Breast epithelium (tissue), 4 donors: Measurements from ENCODE around the gene MAJIN. TPM values are rescaled to one million over a fixed set of nuclear protein-coding genes. Genes with fewer than 3 reads are reported as not detected.

Source experiments
- DNase-seq, 2 donors: peaks; one replicate each; pipeline ENCODE4 v3.0.0-alpha.2; 2019; ENCODE audit warnings: low spot score in 2 of 2
- H3K27ac ChIP-seq, 2 donors: fragments of 200-600 bp; sonication (generic) in 1 of 2; one replicate each; pipeline ENCODE4 v1.5.1; 2016 to 2019; ENCODE audit warnings: mild to moderate bottlenecking in 1 of 2
- H3K27me3 ChIP-seq, 2 donors: fragments of 200-600 bp; sonication (generic) in 1 of 2; one replicate each; pipeline versions ENCODE4 v1.5.1 to v1.6.0; 2017 to 2019; ENCODE audit warnings: control low read depth in 1 of 2, mild to moderate bottlenecking in 1 of 2
- H3K36me3 ChIP-seq: fragments of 200-600 bp; one replicate; pipeline ENCODE4 v1.5.1; 2019
- H3K4me1 ChIP-seq, 2 donors: fragments of 200-600 bp; sonication (generic); one replicate each; pipeline ENCODE4 v1.5.1; 2016 to 2019; ENCODE audit warnings: control low read depth in 1 of 2
- H3K4me3 ChIP-seq, 3 donors: fragments of 200-600 bp; sonication (generic); 1 replicate in 2 of 3; 2 replicates in 1 of 3; pipeline ENCODE4 v1.5.1; 2016 to 2019; ENCODE audit warnings: mild to moderate bottlenecking in 3 of 3, moderate library complexity in 2 of 3
- H3K9me3 ChIP-seq, 2 donors: fragments of 200-600 bp; sonication (generic) in 1 of 2; one replicate each; pipeline ENCODE4 v1.5.1; 2016 to 2019; ENCODE audit warnings: control low read depth in 1 of 2
- CTCF ChIP-seq, 3 donors: fragments of 450-650 bp; IDR thresholded peaks; one replicate each; pipeline ENCODE4 v1.5.1; 2016 to 2017; ENCODE audit warnings: antibody characterized with exemption in 3 of 3, mild to moderate bottlenecking in 3 of 3, moderate library complexity in 3 of 3
- POLR2A ChIP-seq: fragments of 450-650 bp; IDR thresholded peaks from one replicate; pipeline ENCODE4 v1.6.1; 2016; ENCODE audit warnings: antibody characterized with exemption, mild to moderate bottlenecking, moderate library complexity
- POLR2AphosphoS5 ChIP-seq, 3 donors: sonication (generic); formaldehyde crosslinking; IDR thresholded peaks; one replicate each; pipeline ENCODE4 v1.6.1; 2017; ENCODE audit warnings: antibody characterized with exemption in 3 of 3
- intact Hi-C: fragments of 100-400 bp; cut with DNase I; formaldehyde crosslinking; loops from one replicate; pipeline ENCODE4 v1.15.1; 2023; ENCODE audit warnings: low total_unique reads
- total RNA-seq, 3 donors: library from RNA; depleted of rRNA; stranded (reverse); fragments of >200 nt; gene quantifications; one replicate each; pipeline ENCODE4 v1.1.0, GENCODE V29; 2016

The MAJIN gene
- total RNA-seq, 3 donors from 2014 or later = not detected

- intact Hi-C loops = loop anchor here (10.0 kb wide), 1 partner anchor 162 kb away; no protein-coding TSS in a partner anchor
- DNase-seq = no peak
- Histone ChIP-seq H3K4me3 (no peak overlapping the region), H3K36me3 (no peaks in the 10 kb centered on the region), H3K9me3 (no peaks in the 10 kb centered on the region), H3K27me3 (no peaks in the 10 kb centered on the region), H3K4me1 (no peaks in the 10 kb centered on the region), H3K27ac (no peak overlapping the region)
- TF ChIP-seq POLR2A (no peak), POLR2AphosphoS5 (IDR thresholded peaks at IDR 0.05) (no peak), CTCF (IDR thresholded peaks at IDR 0.05) (no peak)
Measured at GRCh38 chr11:65016705-65017104, 44.8 kb upstream of the MAJIN start.

GRCh38 chr11:65014726-65015227 lies 42.9 kb upstream of the MAJIN start:
- H3K4me3 ChIP-seq = peak overlapping the region; percentile 68 to 85 (median 84)
- H3K27ac ChIP-seq = peak overlapping the region; percentile 96 to 98
- H3K27me3 ChIP-seq = no peaks in the 10 kb centered on the region
- no peaks in the 10 kb centered on the region for H3K4me1 ChIP-seq
- intact Hi-C loops = loop anchor here (10.0 kb wide), 1 partner anchor 160 kb away; no protein-coding TSS in a partner anchor
- H3K9me3 ChIP-seq = no peaks in the 10 kb centered on the region
- DNase-seq = no peak
- no peaks in the 10 kb centered on the region for H3K36me3 ChIP-seq
- no peak for TF ChIP-seq POLR2AphosphoS5 (IDR thresholded peaks at IDR 0.05)
- no peak for TF ChIP-seq CTCF (IDR thresholded peaks at IDR 0.05)
- TF ChIP-seq POLR2A = no peak

GRCh38 chr11:65013888-65014725 lies 42.2 kb upstream of the MAJIN start, which contains the start of gene ARL2:
ARL2 (plus strand) TSS chr11:65014160; CDS start chr11:65014208, 48 bp downstream.
- peak; percentile 80 to 81 for DNase-seq
- H3K4me1 ChIP-seq = no peaks in the 10 kb centered on the region
- no peaks in the 10 kb centered on the region for H3K27me3 ChIP-seq
- peak within 1 kb of the TSS; percentile 96 to 98 for H3K27ac ChIP-seq
- no peaks in the 10 kb centered on the region for H3K36me3 ChIP-seq
- intact Hi-C loops = loop anchor here (10.0 kb wide), 1 partner anchor 159 kb away; no protein-coding TSS in a partner anchor
- H3K4me3 ChIP-seq = peak within 1 kb of the TSS; percentile 68 to 85 (median 84)
- peak in 2 of 3 donors; percentile 16 to 20 for TF ChIP-seq POLR2AphosphoS5 (IDR thresholded peaks at IDR 0.05)
- TF ChIP-seq CTCF (IDR thresholded peaks at IDR 0.05) = peak; percentile 67 to 89 (median 78)
- TF ChIP-seq POLR2A = no peak
- no peaks in the 10 kb centered on the region for H3K9me3 ChIP-seq

GRCh38 chr11:65013130-65013887 lies 41.4 kb upstream of the MAJIN start:
- H3K27ac ChIP-seq = peak overlapping the region; percentile 96 to 98
- peak; percentile 86 to 90 for DNase-seq
- H3K4me3 ChIP-seq = peak overlapping the region; percentile 68 to 85 (median 84)
- H3K9me3 ChIP-seq = no peaks in the 10 kb centered on the region
- intact Hi-C loops = loop anchor here (10.0 kb wide), 1 partner anchor 159 kb away; no protein-coding TSS in a partner anchor
- H3K36me3 ChIP-seq = no peaks in the 10 kb centered on the region
- no peaks in the 10 kb centered on the region for H3K4me1 ChIP-seq
- no peaks in the 10 kb centered on the region for H3K27me3 ChIP-seq
- TF ChIP-seq POLR2AphosphoS5 (IDR thresholded peaks at IDR 0.05) (peak in 2 of 3 donors; percentile 28 to 47), CTCF (IDR thresholded peaks at IDR 0.05) (peak; percentile 79 to 93 (median 88)), POLR2A (peak; percentile 20)
